GM18867 (cell line): ENCODE data around the gene IGF2BP3.

ENCODE experiments used
- ATAC-seq: cut with Tn5 transposase; IDR thresholded peaks from one replicate; pipeline ENCODE4 v1.9.1; 2021; ENCODE audit warnings: mild to moderate bottlenecking, moderate library complexity; ENCODE audit not compliant: unreplicated experiment

Gene IGF2BP3

DNA sequence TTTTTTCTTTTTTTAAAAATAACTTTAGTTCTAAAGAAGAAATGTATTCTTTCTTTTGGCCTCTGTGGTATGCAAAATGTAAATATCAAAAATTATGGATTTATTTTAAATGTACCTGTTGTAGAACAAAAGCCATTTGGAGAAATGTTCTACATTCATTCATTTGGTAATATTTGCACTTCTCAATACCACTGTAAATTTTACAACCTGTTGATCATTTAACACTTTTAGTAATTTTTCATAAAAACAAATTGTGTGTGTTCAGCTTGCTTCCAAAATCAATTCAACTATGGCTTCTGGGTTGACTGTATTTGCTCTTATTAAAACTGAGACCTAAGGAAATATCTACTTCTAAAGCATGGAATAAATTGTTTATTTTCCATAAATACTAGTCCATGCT is 2.3 kb upstream of the IGF2BP3 start:
- no peak for ATAC-seq

- no peak for ATAC-seq
Observed at GRCh38 chr7:23472046-23472445, 1.8 kb upstream of the IGF2BP3 start.

DNA sequence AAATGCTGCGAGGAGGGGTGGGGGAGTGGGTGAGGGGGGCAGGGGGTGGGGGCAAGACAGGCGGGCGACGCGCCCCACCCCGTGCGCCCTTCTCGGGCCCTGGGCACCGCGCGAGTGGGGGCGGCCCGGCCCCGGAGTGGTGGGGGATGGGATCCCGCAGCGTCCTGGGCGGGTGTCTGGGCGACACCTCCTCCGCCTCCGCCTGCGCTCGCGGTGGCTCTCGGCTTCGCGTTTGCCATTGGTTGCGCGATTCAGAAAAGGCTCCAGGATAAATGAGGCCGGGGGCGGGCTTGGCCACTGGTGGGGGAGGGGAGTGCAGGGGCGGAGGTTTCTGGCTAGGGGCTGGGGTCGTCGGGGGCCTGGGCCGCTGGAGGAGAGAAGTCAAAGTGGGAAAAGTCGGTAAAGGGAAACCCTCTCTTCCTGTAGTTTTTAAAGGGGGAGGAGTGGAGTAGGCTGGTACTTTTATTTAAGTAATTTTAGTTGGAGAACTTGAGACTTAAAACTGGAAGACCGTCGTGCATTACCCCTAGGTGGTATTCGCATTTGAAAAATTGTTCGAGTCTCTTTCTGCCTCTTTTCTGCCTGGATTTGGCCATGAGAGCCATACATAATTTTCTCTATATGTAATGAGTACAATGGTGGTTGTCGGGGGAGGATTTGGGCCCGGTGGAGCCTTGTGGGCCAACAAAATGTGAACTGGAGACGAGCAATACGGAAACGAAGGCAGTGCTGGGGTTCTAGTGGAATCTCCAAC is 992 bp upstream of the IGF2BP3 start:
- ATAC-seq = peak; percentile 36

- no peak for ATAC-seq
Observed at GRCh38 chr7:23469961-23470250, 385 bp downstream of the IGF2BP3 start.

GRCh38 chr7:23469150-23469960 is 936 bp downstream of the IGF2BP3 start:
- ATAC-seq = peak; percentile 21

- ATAC-seq = peak; percentile 0
Observed at GRCh38 chr7:23468526-23469149, 1.7 kb downstream of the IGF2BP3 start.

- no peak for ATAC-seq
Observed at GRCh38 chr7:23467806-23468525, 2.3 kb downstream of the IGF2BP3 start.

- no peak for ATAC-seq
Observed at GRCh38 chr7:23467291-23467805, 2.9 kb downstream of the IGF2BP3 start.

DNA sequence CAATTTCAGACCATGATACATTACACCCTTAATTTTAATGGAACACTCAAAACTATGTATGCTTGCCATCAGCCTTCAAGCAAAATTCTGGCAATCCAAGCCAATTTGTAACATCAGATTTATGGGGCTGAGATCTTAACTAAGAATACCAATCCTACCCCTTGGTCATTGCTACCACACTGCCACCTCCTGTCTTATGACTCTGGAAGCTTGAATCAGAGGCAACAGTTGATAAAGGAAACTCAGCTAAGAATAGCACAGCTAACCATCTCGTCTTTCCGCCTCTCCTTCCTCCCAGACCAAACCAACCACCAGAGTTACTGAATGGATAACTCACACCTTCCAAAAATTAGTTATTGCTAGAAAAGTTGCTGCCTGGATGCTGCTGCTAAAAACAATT is 7.4 kb downstream of the IGF2BP3 start:
- ATAC-seq = no peak

DNA sequence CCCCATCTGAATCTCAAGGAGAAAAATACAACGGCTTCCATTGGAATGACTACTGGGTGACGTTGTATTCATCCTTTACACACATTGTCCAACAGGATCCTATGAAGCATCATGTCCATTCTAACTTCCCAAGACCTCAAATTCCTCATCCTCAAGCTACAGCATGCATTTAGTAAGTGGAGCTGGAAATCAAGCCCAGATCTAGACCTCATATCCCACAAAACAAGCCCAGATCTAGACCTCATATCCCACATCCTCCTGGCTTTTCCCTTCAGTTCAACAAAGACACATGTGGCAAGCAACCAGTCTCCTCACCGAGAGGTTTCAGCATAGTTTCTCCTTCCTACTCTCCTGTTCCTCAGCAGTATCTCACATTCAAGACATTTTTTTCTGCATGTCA is 12.2 kb downstream of the IGF2BP3 start:
- no peak for ATAC-seq

DNA sequence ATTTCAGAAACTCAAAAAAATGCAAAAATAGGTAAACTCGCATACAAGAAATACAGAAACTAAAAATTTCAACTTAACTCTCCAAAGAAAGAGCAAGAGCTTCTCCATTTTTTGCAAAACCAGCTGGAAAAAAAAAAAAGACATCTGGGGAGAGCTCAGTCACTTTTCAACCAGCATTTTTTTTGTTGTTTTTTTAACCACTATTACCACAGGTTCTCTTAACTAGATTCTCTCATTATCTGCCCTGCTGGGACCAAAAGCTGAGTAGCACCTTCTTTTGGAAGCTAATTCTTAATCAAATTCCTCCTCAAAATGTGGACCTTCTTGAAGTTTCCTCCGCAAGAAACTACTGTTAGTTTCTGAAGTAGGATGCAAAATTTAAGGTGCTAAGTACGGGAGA is 14.2 kb downstream of the IGF2BP3 start:
- ATAC-seq = no peak

DNA sequence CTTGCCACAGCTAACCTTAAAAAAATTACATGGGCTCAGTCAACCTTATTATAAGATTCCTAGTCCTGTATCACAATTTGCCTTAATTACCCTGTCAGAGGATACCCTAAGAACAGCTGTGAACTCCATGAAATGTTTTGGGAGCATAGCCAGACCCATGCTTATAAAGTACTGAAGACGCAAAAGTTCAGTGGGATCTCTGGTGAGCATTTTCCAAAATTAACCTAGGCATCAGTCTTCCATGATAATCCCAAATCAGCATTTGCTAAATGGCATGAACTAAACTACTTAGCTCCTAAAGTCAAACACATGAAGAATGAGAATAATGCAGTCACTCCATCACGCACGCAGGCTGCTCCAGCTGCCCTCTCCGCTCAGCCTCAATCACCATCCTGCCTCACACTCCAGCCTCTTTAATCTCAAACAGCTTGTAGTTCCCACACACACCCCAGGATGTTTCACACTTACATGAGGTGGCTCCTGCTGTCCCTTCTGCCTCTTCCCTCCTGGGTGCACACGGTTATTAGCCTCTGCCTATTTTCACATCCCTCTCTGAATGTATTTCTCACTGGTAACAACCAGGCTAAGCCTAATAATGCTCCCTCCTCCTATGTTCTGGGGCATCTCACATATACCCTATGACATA is 15.3 kb downstream of the IGF2BP3 start:
- no peak for ATAC-seq

DNA sequence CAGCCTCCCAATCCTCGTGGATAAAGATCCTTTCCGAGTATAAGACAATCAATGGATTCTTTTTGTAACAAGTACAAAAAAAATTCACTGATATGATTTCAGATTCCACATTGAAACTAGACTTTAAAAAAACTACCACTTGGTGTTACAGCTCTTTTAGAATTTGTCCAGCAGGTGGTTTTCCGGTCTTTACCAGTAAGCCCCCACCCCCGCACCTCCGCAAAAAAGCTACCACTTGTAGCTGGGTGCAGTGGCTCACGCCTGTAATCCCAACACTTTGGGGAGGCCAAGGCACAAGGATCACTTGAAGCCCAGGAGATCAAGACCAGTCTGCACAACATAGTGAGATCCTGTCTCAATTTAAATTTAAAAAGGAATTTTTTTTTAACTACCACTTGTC is 19.8 kb downstream of the IGF2BP3 start:
- ATAC-seq = no peak

DNA sequence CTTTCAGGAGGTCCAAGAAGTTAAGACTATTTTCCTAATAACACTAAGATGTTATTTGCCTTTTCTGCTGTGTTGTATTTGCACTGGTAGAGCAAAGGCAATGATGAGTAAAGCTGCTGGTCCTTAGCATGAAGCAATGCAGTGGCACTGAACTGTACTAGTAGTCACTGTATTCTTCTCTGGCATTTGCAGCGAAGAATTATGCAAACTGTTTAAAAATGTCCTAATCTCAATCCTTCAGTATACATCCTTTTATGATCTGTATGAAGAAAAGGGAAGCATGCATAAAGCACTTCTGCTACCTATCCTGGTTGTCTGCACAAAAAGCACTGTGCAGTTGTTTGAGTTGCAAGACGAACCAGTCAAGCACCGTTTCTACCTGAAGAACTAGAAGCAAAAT is 20.4 kb downstream of the IGF2BP3 start:
- no peak for ATAC-seq

DNA sequence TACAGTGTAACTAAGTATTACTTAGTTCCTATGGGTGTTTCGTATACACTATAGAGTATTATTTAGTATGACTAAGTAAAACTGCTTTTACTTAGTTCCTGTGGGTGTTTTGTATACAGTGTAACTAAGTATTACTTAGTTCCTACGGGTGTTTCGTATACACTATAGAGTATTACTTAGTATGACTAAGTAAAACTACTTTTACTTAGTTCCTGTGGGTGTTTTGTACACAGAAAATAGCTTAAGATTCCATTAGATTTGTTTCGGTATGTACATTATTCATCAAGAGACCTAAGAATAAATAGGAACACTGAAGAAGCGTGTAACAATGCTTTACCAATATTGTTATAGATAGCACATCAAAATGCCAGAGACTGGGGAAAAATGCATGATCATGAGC is 25.0 kb downstream of the IGF2BP3 start:
- no peak for ATAC-seq

- no peak for ATAC-seq
Observed at GRCh38 chr7:23443974-23444373, 26.3 kb downstream of the IGF2BP3 start.

- ATAC-seq = no peak
Observed at GRCh38 chr7:23438171-23438570, 32.1 kb downstream of the IGF2BP3 start.

GRCh38 chr7:23434147-23434917 is 36.0 kb downstream of the IGF2BP3 start:
- ATAC-seq = no peak

- ATAC-seq = no peak
Observed at GRCh38 chr7:23431702-23432199, 38.5 kb downstream of the IGF2BP3 start.

GRCh38 chr7:23430893-23431259 is 39.4 kb downstream of the IGF2BP3 start:
- no peak for ATAC-seq
